IMR-90 (cell line): ENCODE data around the gene MACF1. TPM values are rescaled to one million over a fixed set of nuclear protein-coding genes. Genes with fewer than 3 reads are reported as not detected.

Source experiments
- ATAC-seq: fragments of 200-7000 bp; cut with Tn5 transposase; 2 replicates; pipeline ENCODE4 v1.9.1; 2020; ENCODE audit warnings: low read depth, mild to moderate bottlenecking, moderate library complexity
- BruUV-seq: library from RNA; stranded (reverse); fragments of 400-500 nt; replicated peaks from 2 replicates; lab custom pipeline; 2021; lab: Mats Ljungman, UMichigan
- CTCF ChIA-PET: fragments of 300-600 bp; formaldehyde crosslinking; extraction: SDS; loops from one replicate; lab custom pipeline; 2021; ENCODE audit warnings: antibody characterized with exemption; lab: Yijun Ruan, JAX
- POLR2A ChIA-PET: fragments of 300-600 bp; sonication (Branson Sonifier 250); formaldehyde crosslinking; loops from one replicate; lab custom pipeline; 2022; ENCODE audit warnings: antibody characterized with exemption; ENCODE audit not compliant: unreplicated experiment; lab: Charles Lee
- DNase-seq: peaks from one replicate; pipeline ENCODE4 v3.0.0; 2013
- H2AFZ ChIP-seq: replicated peaks from 2 replicates; pipeline ENCODE3; 2013; ENCODE audit warnings: low read length, mild to moderate bottlenecking; ENCODE audit not compliant: poor library complexity
- H2AK5ac ChIP-seq: 2 replicates; pipeline ENCODE4 v1.6.1; 2013; ENCODE audit warnings: low read depth, low read length, inconsistent platforms
- H2AK9ac ChIP-seq: replicated peaks from 2 replicates; pipeline ENCODE3; 2013; ENCODE audit warnings: mild to moderate bottlenecking, low read depth, low read length, moderate library complexity; ENCODE audit not compliant: poor library complexity
- H2BK120ac ChIP-seq: 2 replicates; pipeline ENCODE4 v1.6.1; 2013; ENCODE audit warnings: low read depth, low read length, inconsistent platforms
- H2BK15ac ChIP-seq: 3 replicates; pipeline ENCODE4 v1.6.1; 2013; ENCODE audit warnings: low read depth, low read length, inconsistent platforms
- H2BK20ac ChIP-seq: 2 replicates; pipeline ENCODE4 v1.6.1; 2013; ENCODE audit warnings: low read depth, mild to moderate bottlenecking, inconsistent platforms, low read length, moderate library complexity
- H2BK5ac ChIP-seq: 2 replicates; pipeline ENCODE4 v1.6.1; 2013; ENCODE audit warnings: mild to moderate bottlenecking, low read depth, low read length, inconsistent platforms; ENCODE audit not compliant: poor library complexity, severe bottlenecking
- H3K14ac ChIP-seq: replicated peaks from 2 replicates; pipeline ENCODE4 v1.6.1; 2013; ENCODE audit warnings: low read depth, low read length, inconsistent platforms
- H3K18ac ChIP-seq: 2 replicates; pipeline ENCODE4 v1.6.1; 2013; ENCODE audit warnings: low read depth, low read length, control low read depth
- H3K23ac ChIP-seq: 2 replicates; pipeline ENCODE4 v1.6.1; 2013; ENCODE audit warnings: low read depth, low read length, inconsistent platforms
- H3K27ac ChIP-seq: 2 replicates; pipeline ENCODE4 v1.5.1; 2013; ENCODE audit warnings: mild to moderate bottlenecking, control low read depth, low read length; ENCODE audit not compliant: insufficient read depth
- H3K27me3 ChIP-seq: 2 replicates; pipeline ENCODE4 v1.6.1; 2013; ENCODE audit warnings: low read length; ENCODE audit not compliant: control insufficient read depth, insufficient read depth
- H3K36me3 ChIP-seq: 2 replicates; pipeline ENCODE4 v1.6.1; 2013; ENCODE audit warnings: low read length, mixed read lengths; ENCODE audit not compliant: control insufficient read depth, insufficient read depth
- H3K4ac ChIP-seq: 2 replicates; pipeline ENCODE4 v1.6.1; 2013; ENCODE audit warnings: low read depth, low read length, inconsistent platforms
- H3K4me1 ChIP-seq: 2 replicates; pipeline ENCODE4 v1.6.1; 2013; ENCODE audit warnings: low read length, mixed read lengths; ENCODE audit not compliant: control insufficient read depth, insufficient read depth
- H3K4me2 ChIP-seq: 2 replicates; pipeline ENCODE4 v1.6.1; 2013; ENCODE audit warnings: low read depth, mild to moderate bottlenecking, control low read depth, low read length, moderate library complexity
- H3K4me3 ChIP-seq: 2 replicates; pipeline ENCODE4 v1.5.1; 2013; ENCODE audit warnings: low read depth, mild to moderate bottlenecking, control low read depth, low read length, moderate library complexity; ENCODE audit not compliant: insufficient read depth
- H3K56ac ChIP-seq: 2 replicates; pipeline ENCODE4 v1.6.1; 2013; ENCODE audit warnings: low read length, inconsistent platforms; ENCODE audit not compliant: insufficient read depth; ENCODE audit errors: extremely low read depth
- H3K79me1 ChIP-seq, 2 experiments: 2 replicates each; pipeline ENCODE4 v1.6.1; 2013; ENCODE audit warnings: low read length in 2 of 2, inconsistent platforms in 1 of 2, low read depth in 1 of 2
- H3K9ac ChIP-seq: 2 replicates; pipeline ENCODE4 v1.6.1; 2013; ENCODE audit warnings: low read depth, low read length, control low read depth
- H3K9me1 ChIP-seq: 2 replicates; pipeline ENCODE4 v1.6.1; 2013; ENCODE audit warnings: low read length, inconsistent platforms; ENCODE audit not compliant: insufficient read depth
- H3K9me3 ChIP-seq: 2 replicates; pipeline ENCODE4 v1.6.1; 2013; ENCODE audit warnings: low read length; ENCODE audit not compliant: control insufficient read depth, insufficient read depth
- H4K20me1 ChIP-seq: 2 replicates; pipeline ENCODE4 v1.6.1; 2013; ENCODE audit warnings: low read length, inconsistent platforms; ENCODE audit not compliant: insufficient read depth
- H4K5ac ChIP-seq: 2 replicates; pipeline ENCODE4 v1.6.1; 2013; ENCODE audit warnings: mild to moderate bottlenecking, low read depth, low read length, control low read depth
- H4K8ac ChIP-seq, 2 experiments: 2 replicates each; pipeline ENCODE4 v1.6.1; 2013; ENCODE audit warnings: low read depth in 2 of 2, low read length in 2 of 2, control low read depth in 1 of 2, inconsistent platforms in 1 of 2
- H4K91ac ChIP-seq: 2 replicates; pipeline ENCODE4 v1.6.1; 2013; ENCODE audit warnings: low read depth, low read length, inconsistent platforms; ENCODE audit not compliant: insufficient read depth
- CTCF ChIP-seq: conservative IDR thresholded peaks from 2 replicates; pipeline ENCODE4 v1.5.1; 2012; ENCODE audit warnings: mild to moderate bottlenecking, low read depth, low read length, improper control_type of control experiment
- WGBS, 2 experiments: methylation state at CpG; one replicate each; pipeline versions ENCODE4 v1.1.5 to v1.1.7; 2013; ENCODE audit warnings: missing lambda C conversion rate in 2 of 2; ENCODE audit not compliant: insufficient read length in 1 of 2; ENCODE audit errors: extremely low coverage in 2 of 2; 5-methylcytosine and 5-hydroxymethylcytosine counted together
- dilution Hi-C: fragments of 300-500 bp; cut with HindIII; formaldehyde crosslinking; loops from one replicate; pipeline ENCODE4 v1.14.3; 2018; ENCODE audit warnings: low sequenced_read_pairs; ENCODE audit not compliant: unreplicated experiment
- in situ Hi-C: fragments of 300-500 bp; cut with MboI; formaldehyde crosslinking; loops from 3 replicates; pipeline ENCODE4 v1.14.3; 2019; ENCODE audit warnings: low sequenced_read_pairs, inconsistent platforms, mixed read lengths
- intact Hi-C: fragments of 100-400 bp; cut with micrococcal nuclease; formaldehyde crosslinking; loops from 2 replicates; pipeline ENCODE4 v1.10.0; 2022
- polyA plus RNA-seq, 3 experiments: library from polyadenylated mRNA; depleted of rRNA; stranded (reverse); fragments of >200 nt; gene quantifications; 2 replicates each; pipeline ENCODE4 v1.2.3, GENCODE V29; 2012; ENCODE audit warnings: low replicate concordance in 1 of 3
- total RNA-seq: library from RNA; depleted of rRNA; stranded (reverse); fragments of >200 nt; gene quantifications from 2 replicates; pipeline ENCODE4 v1.2.3, GENCODE V29; 2012

MACF1 gene
- total and polyA plus RNA-seq, 2 of the 4 experiments (the other 2 are of a cell fraction) = 67.6 to 369 TPM

DNA sequence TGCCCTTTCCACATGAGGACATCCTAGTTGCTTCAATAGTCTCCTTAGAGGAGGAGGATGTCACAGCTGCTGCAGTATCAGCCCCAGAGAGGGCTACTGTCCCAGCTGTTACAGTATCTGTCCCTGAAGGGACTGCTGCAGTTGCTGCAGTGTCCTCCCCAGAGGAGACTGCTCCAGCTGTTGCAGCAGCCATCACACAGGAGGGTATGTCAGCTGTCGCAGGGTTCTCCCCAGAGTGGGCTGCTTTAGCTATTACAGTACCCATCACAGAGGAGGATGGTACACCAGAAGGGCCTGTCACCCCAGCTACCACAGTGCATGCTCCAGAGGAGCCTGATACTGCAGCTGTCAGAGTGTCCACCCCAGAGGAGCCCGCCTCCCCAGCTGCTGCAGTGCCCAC is 208.4 kb downstream of the MACF1 start:
- no TSS peak for BruUV-seq
- no peak overlapping the region for H3K27ac ChIP-seq

More for the DNA sequence above, 208.4 kb downstream of the MACF1 start:
- Histone ChIP-seq H3K4me2 (peak overlapping the region; percentile 18; the same call in 1 of the 2 replicates), H2BK120ac (no peak overlapping the region), H3K4ac (no peak overlapping the region), H3K9me1 (peaks cover 3% of the 10 kb centered on the region; the same call in 1 of the 2 replicates), H4K5ac (no peak overlapping the region), H2AFZ (no peak overlapping the region), H3K14ac (no peak overlapping the region), H3K4me3 (no peak overlapping the region), H2AK5ac (no peak overlapping the region), H2BK20ac (no peak overlapping the region), H2BK15ac (no peak overlapping the region), H4K8ac (no peak overlapping the region), H2BK5ac (no peak overlapping the region), H3K18ac (no peak overlapping the region), H3K56ac (no peak overlapping the region), H3K23ac (peak overlapping the region; percentile 16; the same call in 1 of the 2 replicates), H3K4me1 (peaks cover 30% of the 10 kb centered on the region), H2AK9ac (no peak overlapping the region), H4K20me1 (peaks cover 66% of the 10 kb centered on the region), H3K36me3 (peaks cover 19% of the 10 kb centered on the region), H3K27me3 (no peaks in the 10 kb centered on the region), H4K91ac (no peak overlapping the region), H3K9ac (no peak overlapping the region), H3K9me3 (no peaks in the 10 kb centered on the region), H3K79me1 (peaks cover 12 to 66% of the 10 kb centered on the region in 2 experiments; a peak in 3 of 4 replicates)
- ChIA-PET CTCF (no interaction called here), POLR2A (no interaction called here)
- no CpG with 5 or more reads among the region's 2 CpGs for WGBS, 2 experiments
- intact Hi-C loops (loop anchor here (5.0 kb wide), 1 partner anchor 36 kb away; no protein-coding TSS in a partner anchor), dilution Hi-C loops (no loop called here), in situ Hi-C loops (no loop called here)
- DNase-seq (no peak), ATAC-seq (no peak)
- TF ChIP-seq CTCF = no peak
